Activated T-cell treated with anti-CD3 and anti-CD28 coated beads, Interleukin-2, amount 50 U/mL, for 48 hours (primary cell): ENCODE data around the gene TAAR8.
"Not testable (repeated sequence)": the region's sequence is repeated elsewhere in the genome, so short reads cannot be mapped to it uniquely, and the experiment has no call there.

ENCODE experiments used
- DNase-seq, 2 experiments: peaks; one replicate each; pipeline ENCODE4 v3.0.0-alpha.2; 2020

The TAAR8 gene

DNA sequence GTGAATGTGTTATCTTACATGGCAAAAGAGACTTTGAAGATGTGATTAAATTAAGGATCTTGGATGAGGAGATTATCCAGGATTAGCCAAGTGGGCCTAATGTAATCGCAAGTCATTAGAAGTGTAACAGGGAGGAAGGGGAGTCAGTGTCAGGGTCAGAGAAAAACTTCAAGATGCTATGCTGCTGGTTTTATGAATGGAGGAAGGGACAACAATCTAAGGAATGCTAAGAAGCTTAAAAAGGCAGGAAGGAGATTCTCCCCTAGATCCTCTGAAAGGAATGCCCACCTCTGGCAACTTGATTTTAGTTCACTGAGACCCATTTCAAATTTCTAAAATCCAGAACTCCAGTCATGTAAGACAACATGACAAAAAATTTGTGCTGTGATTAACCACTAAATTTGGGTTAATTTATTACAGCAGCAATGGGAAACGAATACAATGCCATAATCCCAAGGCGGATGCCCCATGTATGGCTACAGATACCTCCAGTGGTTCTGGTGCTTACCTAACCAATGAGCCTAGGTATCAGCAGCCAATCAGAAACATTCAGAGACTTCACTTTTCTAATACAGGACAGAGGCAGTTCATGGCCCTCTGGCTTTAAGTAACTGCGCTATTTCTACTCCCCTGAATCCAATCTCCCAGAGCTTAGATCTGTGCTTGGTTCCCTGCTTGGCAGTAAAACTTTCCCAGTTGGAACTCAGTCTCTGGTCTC lies 3.6 kb upstream of the TAAR8 start:
- DNase-seq: no peak

DNA sequence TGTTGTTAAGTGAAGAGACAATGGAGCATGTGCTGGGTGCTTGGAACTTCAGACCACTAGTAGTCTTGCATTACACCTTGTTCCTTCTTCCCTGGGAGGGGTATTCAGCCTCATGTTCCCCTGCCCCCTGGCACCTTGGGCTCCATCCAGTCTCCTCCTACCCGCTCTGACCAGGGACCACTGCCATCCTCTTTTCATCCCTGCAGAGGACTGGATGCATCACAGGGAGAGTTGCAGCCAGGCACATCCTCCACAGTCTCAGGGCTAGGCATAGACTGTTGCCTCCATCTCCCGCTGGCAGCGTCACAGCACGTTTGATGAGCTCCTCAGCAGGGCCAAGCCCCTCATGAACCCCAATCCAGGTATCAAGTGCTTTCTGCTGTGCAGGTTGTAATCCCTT lies 1.3 kb upstream of the TAAR8 start:
- DNase-seq: no peak

DNA sequence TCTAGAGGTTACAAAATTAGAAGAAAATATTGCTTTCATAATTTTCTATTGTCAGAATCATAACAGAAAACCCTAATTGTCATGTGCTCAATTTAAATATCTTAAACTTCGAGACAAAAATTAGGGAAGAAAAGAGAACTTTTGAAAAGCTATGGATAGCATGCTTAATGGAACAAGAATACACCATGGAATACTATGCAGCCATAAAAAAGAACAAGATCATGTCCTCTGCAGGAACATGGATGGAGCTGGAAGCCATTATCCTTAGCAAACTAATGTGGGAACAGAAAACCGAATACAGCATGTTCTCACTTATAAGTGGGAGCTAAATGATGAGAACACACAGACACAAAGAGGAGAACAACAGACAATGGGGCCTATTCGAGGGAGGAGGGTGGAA lies 7.6 kb downstream of the TAAR8 start:
- DNase-seq: not testable (repeated sequence)

DNA sequence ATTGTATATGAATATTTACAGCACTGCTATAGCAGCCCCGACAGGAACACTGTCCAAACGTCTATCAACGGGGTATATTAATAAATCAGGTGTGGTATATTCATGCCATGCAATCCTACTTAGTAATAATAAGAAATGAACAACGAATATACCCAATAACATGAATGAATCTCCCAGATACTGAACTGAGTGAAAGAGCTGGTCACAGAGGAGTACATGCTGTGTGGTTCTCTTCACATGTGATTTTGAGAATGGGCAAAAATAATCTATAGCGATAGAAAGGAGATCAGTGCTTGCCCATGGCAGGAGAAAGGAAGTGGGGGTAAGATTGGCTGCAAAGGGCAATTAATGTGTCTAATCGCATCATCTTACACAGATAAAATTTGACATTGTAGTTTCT lies 13.9 kb downstream of the TAAR8 start:
- DNase-seq: no peak

DNA sequence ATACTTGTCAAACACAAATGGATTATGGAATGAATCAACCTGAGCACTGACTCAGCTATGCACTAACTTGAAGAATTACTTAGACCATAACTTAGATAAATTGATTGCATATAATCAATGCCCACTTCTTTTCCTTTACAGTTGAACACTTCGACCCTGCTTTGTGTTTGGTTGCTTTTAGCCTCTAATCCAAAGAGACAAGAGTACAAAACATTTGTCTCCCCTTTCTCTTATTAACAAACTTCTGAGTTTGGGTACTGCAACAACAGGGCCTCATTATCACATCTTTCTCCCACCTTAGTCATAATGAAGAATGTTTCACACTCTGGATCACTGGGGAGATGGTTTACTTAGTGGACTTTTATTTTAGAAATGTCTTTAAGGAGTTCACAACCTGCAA lies 15.1 kb downstream of the TAAR8 start:
- no peak for DNase-seq

DNA sequence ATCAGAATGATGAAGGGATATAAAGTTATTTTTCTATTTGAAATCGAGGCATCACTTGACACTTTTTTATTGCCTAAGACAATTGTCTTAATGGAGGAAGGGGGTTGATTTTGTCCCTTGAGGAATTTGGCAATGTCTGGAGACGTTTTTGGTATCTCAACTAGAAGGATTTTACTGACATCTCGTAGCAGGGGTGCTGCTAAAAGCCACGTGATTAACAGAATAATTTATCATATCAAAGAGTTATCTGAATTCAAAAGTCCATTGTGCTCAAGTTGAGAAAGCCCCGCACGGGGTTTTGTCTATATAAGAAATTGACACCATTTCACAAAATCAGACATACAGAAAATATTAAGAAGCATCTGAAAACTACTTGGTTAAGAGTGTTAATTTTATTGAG lies 16.1 kb downstream of the TAAR8 start:
- DNase-seq: no peak

DNA sequence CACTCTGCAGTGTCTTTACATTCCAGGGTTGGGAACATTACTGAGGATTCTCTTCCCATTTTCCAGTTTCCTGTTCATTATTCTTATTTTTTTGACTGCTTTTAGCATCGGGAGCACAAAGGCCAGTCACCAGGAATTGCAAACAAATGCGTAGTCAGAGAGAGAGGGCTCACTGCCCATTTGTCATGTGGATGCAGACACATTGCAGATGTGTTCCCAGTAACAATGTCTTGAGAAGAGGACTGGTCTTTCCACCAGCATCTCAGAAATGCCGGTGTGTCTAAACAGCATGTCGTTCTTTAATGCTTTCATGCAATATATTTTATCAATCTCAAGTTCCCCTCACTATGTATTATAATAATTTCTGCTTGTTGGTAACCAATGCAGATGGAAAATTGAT lies 16.7 kb downstream of the TAAR8 start:
- no peak for DNase-seq

DNA sequence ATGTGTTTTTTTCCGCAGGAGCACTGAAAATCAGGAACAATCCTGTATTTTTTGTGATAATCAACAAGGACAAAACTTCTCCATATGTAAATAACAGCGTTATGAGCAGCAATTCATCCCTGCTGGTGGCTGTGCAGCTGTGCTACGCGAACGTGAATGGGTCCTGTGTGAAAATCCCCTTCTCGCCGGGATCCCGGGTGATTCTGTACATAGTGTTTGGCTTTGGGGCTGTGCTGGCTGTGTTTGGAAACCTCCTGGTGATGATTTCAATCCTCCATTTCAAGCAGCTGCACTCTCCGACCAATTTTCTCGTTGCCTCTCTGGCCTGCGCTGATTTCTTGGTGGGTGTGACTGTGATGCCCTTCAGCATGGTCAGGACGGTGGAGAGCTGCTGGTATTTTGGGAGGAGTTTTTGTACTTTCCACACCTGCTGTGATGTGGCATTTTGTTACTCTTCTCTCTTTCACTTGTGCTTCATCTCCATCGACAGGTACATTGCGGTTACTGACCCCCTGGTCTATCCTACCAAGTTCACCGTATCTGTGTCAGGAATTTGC lies 17.8 kb downstream of the TAAR8 start, which contains the start of gene TAAR6:
TAAR6 (plus strand) TSS at position 102 of the 557 bp plus-strand sequence; CDS start at position 102, 0 bp downstream.
- no peak for DNase-seq

DNA sequence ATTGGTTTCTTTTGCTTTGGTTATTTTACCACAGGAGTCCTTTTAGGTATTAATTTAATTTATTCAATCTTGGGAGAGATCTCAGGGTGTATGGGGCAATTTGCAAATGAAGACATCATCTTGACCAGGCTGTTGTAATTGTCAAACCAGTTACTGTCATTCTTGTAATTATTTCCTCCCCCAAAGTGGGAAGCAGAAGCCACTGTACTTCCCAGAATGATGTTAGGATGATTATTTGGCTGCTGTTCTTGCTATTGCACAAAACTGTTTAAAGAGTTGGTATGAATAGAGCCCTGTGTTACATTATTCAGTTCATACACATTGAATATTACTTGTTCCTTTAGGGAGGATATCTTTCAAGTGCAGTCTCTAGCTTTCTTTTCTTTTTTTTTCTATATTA lies 19.3 kb downstream of the TAAR8 start:
- DNase-seq: no peak

DNA sequence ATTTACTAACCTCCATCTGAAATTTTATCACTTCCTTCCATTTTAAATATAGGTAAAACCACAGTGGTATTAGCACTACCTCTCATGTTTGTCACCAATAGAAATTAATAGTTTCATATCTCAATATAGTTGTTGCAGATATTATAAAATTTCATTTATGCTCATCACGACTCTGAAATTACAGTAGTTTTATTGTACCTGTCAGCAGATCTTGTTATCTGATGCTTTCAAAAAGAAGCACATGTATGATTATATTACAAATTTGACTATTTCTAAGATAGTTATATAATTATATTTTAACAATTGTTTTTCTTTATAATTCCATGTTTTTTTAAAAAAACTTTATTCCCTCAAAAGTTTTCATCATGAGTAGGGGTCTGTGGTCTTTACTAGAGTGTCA lies 32.2 kb downstream of the TAAR8 start:
- DNase-seq: no peak

DNA sequence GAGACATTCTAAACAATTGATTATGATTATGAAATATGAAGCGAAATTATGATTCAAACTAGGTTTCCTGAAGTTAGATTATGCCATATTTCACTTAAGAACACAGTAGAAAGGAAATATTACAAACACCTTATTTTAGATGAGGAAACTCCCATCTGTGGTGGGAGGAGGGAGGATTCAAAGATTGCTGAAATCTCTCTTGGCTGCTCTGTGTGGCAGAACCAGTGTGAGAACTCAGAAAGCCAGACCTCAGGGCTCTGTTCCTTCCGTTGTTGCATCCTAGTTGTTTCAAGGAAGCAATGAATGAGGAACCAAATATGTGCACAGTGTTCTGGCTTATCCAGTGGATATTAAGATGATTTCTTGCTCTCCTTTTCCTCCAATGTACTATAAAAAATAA lies 35.0 kb downstream of the TAAR8 start:
- DNase-seq: no peak

DNA sequence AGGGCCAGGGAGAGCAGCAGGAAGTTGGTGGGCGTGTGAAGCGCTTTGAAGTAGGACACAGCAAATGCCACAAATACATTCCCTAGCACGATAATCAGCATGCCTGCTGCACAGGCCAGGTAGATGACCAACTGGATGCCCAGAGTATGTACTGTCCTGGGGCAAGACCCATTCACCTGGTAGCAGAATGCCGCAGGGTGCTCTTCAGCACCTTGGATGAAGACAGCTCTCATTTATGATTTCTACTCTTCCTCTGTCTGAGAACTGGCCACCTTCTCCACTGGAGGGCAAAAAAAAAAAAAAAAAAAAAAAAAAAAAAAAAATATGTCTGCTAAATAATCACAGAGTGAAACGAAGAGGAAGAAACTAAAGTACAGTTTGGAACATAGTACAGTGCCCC lies 37.0 kb downstream of the TAAR8 start, which contains the start of gene TAAR5:
TAAR5 (minus strand) TSS at position 288 of the 400 bp plus-strand sequence; CDS start at position 233, 55 bp downstream.
- DNase-seq: no peak

DNA sequence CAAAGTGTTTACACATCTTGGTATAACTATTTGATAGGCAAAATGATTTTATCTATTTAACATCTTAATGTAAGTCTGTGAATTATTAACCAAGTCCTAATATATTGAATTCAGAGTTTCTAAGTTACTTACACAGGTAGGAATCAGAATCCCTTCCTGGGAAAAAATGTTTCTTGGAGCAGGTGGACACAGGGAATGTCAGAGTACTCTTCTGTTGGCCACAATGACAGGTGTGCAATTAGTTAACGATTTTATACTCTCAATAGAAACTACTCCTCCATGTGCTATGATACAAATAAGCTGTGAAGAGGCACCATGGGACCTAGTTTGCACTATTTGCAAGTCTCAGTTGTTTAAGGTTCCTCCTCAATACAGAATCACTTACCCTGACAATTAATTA lies 37.9 kb downstream of the TAAR8 start:
- no peak for DNase-seq

DNA sequence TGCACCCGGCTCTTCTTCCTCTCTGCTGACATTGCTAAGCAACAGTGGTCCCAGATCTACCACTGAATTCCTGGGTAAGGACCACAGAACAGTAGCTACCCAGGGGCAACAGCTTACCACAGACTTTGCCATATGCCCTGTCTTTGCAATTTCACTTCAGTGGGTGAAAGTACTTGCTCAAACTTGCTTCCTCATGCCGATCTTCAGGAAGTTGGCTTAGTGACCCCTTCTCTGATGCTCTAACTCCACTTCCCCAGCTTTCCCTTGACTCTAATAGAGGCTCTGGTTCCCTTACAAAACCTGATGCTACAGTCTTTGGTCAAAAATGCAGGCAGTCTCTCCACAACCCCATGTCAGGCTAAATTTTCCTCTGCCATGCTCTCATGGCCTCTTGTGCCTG lies 40.4 kb downstream of the TAAR8 start:
- DNase-seq: no peak

DNA sequence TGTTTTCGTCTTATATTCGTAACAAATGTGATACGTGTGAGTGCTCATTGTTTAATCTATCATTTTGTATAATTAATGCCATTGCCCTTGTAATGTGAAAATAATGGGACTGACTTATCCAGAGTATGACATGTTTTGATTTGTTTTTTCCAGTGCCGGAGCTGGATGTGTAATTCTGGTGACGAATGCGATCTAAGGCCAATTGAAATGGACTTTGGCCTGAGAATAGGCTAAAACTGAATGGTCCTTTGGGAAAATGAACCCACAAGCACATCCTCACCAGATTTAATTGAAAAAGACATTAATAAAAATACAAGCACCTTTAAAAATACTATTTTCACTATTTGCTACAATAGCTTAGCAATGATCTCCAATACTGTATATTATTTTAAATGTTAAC lies 43.7 kb downstream of the TAAR8 start:
- no peak for DNase-seq

DNA sequence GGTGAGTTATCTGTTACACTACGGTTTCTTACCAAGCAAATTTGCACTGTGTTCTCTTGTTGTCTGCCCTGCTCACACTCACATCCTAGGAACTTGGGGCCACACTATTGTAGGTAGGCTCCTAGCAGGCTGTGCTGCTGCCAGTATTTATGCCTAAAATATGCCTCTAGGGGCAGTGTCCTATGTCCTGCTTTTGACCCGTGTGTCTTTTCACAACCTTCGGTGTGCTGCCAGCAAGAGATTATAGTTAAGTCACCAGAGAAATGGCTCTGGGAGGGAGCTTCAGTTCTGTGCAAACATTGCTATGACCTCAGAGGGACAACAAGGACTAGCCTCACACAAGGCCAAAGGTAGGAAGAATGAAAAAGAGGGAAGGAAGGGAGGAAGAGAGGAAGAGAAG lies 46.0 kb downstream of the TAAR8 start:
- no peak for DNase-seq

DNA sequence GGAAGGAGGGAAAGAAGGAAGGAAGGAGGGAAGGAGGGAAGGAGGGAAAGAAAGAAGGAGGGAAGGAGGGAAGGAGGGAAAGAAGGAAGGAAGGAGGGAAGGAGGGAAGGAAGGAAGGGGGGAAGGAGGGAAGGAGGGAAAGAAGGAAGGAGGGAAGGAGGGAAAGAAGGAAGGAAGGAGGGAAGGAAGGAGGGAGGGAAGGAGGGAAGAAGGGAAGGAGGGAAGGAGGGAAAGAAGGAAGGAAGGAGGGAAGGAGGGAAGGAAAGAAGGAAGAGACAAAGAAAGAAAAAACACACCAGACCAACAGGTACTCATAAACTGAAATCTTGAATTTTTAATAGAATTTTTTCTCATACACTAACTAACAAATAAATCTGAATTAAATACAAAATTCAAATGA lies 48.4 kb downstream of the TAAR8 start:
- DNase-seq: not testable (repeated sequence)
